NCI-H774 (cell line): ENCODE data around the gene SLC12A3.

Experiments used
- DNase-seq: peaks from one replicate; lab custom pipeline; 2025; lab: John Stamatoyannopoulos, UW

SLC12A3 gene

GRCh38 chr16:56848029-56848936 is 16.7 kb upstream of the SLC12A3 start:
- DNase-seq = no peak

GRCh38 chr16:56848955-56849689 is 15.9 kb upstream of the SLC12A3 start:
- no peak for DNase-seq

GRCh38 chr16:56849690-56850680 is 15.0 kb upstream of the SLC12A3 start:
- DNase-seq = no peak

- DNase-seq = no peak
Measured at GRCh38 chr16:56851671-56852400, 13.2 kb upstream of the SLC12A3 start.

- DNase-seq = no peak
Measured at GRCh38 chr16:56852401-56852730, 12.6 kb upstream of the SLC12A3 start.

- DNase-seq = no peak
Measured at GRCh38 chr16:56852968-56853367, 12.0 kb upstream of the SLC12A3 start.

GRCh38 chr16:56855201-56855600 is 9.8 kb upstream of the SLC12A3 start:
- DNase-seq = no peak

GRCh38 chr16:56855946-56856345 is 9.1 kb upstream of the SLC12A3 start:
- DNase-seq = no peak

- DNase-seq = no peak
Measured at GRCh38 chr16:56856876-56857447, 8.0 kb upstream of the SLC12A3 start.

GRCh38 chr16:56858374-56858773 is 6.6 kb upstream of the SLC12A3 start:
- no peak for DNase-seq

GRCh38 chr16:56859636-56860035 is 5.4 kb upstream of the SLC12A3 start:
- no peak for DNase-seq

GRCh38 chr16:56860226-56861020 is 4.6 kb upstream of the SLC12A3 start:
- no peak for DNase-seq

GRCh38 chr16:56861092-56861610 is 3.9 kb upstream of the SLC12A3 start:
- DNase-seq = no peak

- no peak for DNase-seq
Measured at GRCh38 chr16:56861756-56862155, 3.3 kb upstream of the SLC12A3 start.

- DNase-seq = no peak
Measured at GRCh38 chr16:56862776-56863175, 2.2 kb upstream of the SLC12A3 start.

- DNase-seq = no peak
Measured at GRCh38 chr16:56865394-56866062, 521 bp downstream of the SLC12A3 start.

GRCh38 chr16:56866955-56867830 is 2.2 kb downstream of the SLC12A3 start:
- DNase-seq = peak; percentile 28

GRCh38 chr16:56868175-56868574 is 3.2 kb downstream of the SLC12A3 start:
- DNase-seq = no peak
